A549 (cell line): Measurements from ENCODE around the gene NHLRC2. TPM values are rescaled to one million over a fixed set of nuclear protein-coding genes. Genes with fewer than 3 reads are reported as not detected.

Experiments used
- ATAC-seq, 2 experiments: fragments of 200-7000 bp in 1 of 2; fragments of >200 bp in 1 of 2; cut with Nextera tagmentation in 1 of 2; cut with Tn5 transposase in 1 of 2; 3 replicates each; pipeline versions ENCODE4 v1.8.0 to v1.9.1; 2018 to 2020; ENCODE audit warnings: mild to moderate bottlenecking in 1 of 2, moderate library complexity in 1 of 2
- CTCF ChIA-PET: fragments of 300-600 bp; sonication (Branson Sonifier 250); formaldehyde crosslinking; extraction: SDS; loops from one replicate; lab custom pipeline; 2021; ENCODE audit warnings: antibody characterized with exemption, inconsistent platforms; lab: Yijun Ruan, JAX
- POLR2A ChIA-PET: fragments of 350-600 bp; formaldehyde crosslinking; extraction: SDS; loops from one replicate; lab custom pipeline; 2021; ENCODE audit warnings: antibody characterized with exemption, inconsistent platforms; lab: Yijun Ruan, JAX
- DNase-seq, 2 experiments: peaks; one replicate each; pipeline versions ENCODE4 v3.0.0 to v3.0.0-alpha.2; 2011 to 2016; ENCODE audit warnings: low read depth in 1 of 2, low spot score in 1 of 2
- FAIRE-seq: peaks from 2 replicates; lab custom pipeline; 2011; peaks lifted over from hg19 to GRCh38; lab: Jason Lieb, UNC
- H3K27ac ChIP-seq, 2 experiments: fragments of >200 bp; sonication (Bioruptor Twin); formaldehyde crosslinking; 3 replicates each; pipeline ENCODE4 v1.5.1; 2016 to 2017
- H3K4me1 ChIP-seq: fragments of >200 bp; sonication (Bioruptor Twin); formaldehyde crosslinking; 3 replicates; pipeline ENCODE4 v1.6.1; 2016
- H3K4me2 ChIP-seq: fragments of >200 bp; sonication (Bioruptor Twin); formaldehyde crosslinking; 3 replicates; pipeline ENCODE4 v1.6.1; 2016
- H3K4me3 ChIP-seq: fragments of >200 bp; sonication (Bioruptor Twin); formaldehyde crosslinking; 3 replicates; pipeline ENCODE4 v1.5.1; 2016
- H3K9me3 ChIP-seq: fragments of >200 bp; sonication (Bioruptor Twin); formaldehyde crosslinking; 3 replicates; pipeline ENCODE4 v1.6.1; 2016
- ATOH8 ChIP-seq: fragments of 250-450 bp; sonication (Bioruptor Pico); IDR thresholded peaks from 2 replicates; pipeline ENCODE4 v1.5.0; 2020; ENCODE audit warnings: low read depth, mild to moderate bottlenecking, moderate library complexity
- E2F6 ChIP-seq: IDR thresholded peaks from 2 replicates; pipeline ENCODE4 v1.6.1; 2012; ENCODE audit warnings: low read depth, borderline replicate concordance
- ELK1 ChIP-seq: fragments of 150-350 bp; IDR thresholded peaks from 2 replicates; pipeline ENCODE4 v1.6.1; 2014; ENCODE audit warnings: low read depth, mild to moderate bottlenecking, low read length
- ESRRA ChIP-seq: fragments of 150-350 bp; IDR thresholded peaks from 2 replicates; pipeline ENCODE4 v1.6.1; 2014; ENCODE audit warnings: mild to moderate bottlenecking, low read length, borderline replicate concordance
- FOSB ChIP-seq: fragments of 250-450 bp; sonication (Bioruptor Pico); IDR thresholded peaks from 2 replicates; pipeline ENCODE4 v1.5.0; 2020; ENCODE audit warnings: mild to moderate bottlenecking, moderate library complexity
- FOXS1 ChIP-seq: fragments of 250-450 bp; sonication (Bioruptor Pico); IDR thresholded peaks from 2 replicates; pipeline ENCODE4 v1.5.0; 2020; ENCODE audit warnings: mild to moderate bottlenecking, moderate library complexity
- HES2 ChIP-seq: fragments of >200 bp; sonication (Bioruptor Twin); formaldehyde crosslinking; IDR thresholded peaks from 2 replicates; pipeline ENCODE4 v1.6.1; 2016
- HEYL ChIP-seq: fragments of 250-450 bp; sonication (Bioruptor Pico); IDR thresholded peaks from 2 replicates; pipeline ENCODE4 v1.8.0; 2021; ENCODE audit warnings: mild to moderate bottlenecking, moderate library complexity
- HMGXB4 ChIP-seq: fragments of 250-450 bp; sonication (Bioruptor Pico); IDR thresholded peaks from 2 replicates; pipeline ENCODE4 v1.5.0; 2021; ENCODE audit warnings: mild to moderate bottlenecking, moderate library complexity, borderline replicate concordance
- HOXA7 ChIP-seq: fragments of 250-450 bp; sonication (Bioruptor Pico); IDR thresholded peaks from 2 replicates; pipeline ENCODE4 v1.5.0; 2020; ENCODE audit warnings: mild to moderate bottlenecking, moderate library complexity
- JUNB ChIP-seq: fragments of >200 bp; sonication (Bioruptor Twin); formaldehyde crosslinking; IDR thresholded peaks from 2 replicates; pipeline ENCODE4 v1.6.1; 2016
- KDM1A ChIP-seq: fragments of 200-600 bp; sonication (generic); IDR thresholded peaks from 2 replicates; pipeline ENCODE4 v1.6.1; 2016; ENCODE audit warnings: low read depth, mild to moderate bottlenecking
- MAX ChIP-seq: IDR thresholded peaks from 2 replicates; pipeline ENCODE4 v1.6.1; 2012
- MYC ChIP-seq: IDR thresholded peaks from 2 replicates; pipeline ENCODE4 v1.6.1; 2012; ENCODE audit warnings: mild to moderate bottlenecking, inconsistent platforms, low read length, improper control_type of control experiment, borderline replicate concordance
- PBX3 ChIP-seq: IDR thresholded peaks from 2 replicates; pipeline ENCODE4 v1.6.1; 2012
- RAD21 ChIP-seq, 2 experiments: fragments of >200 bp in 1 of 2; sonication (Bioruptor Twin) in 1 of 2; formaldehyde crosslinking in 1 of 2; IDR thresholded peaks in 1 of 2; conservative IDR thresholded peaks in 1 of 2; 2 replicates in 1 of 2; 3 replicates in 1 of 2; pipeline ENCODE4 v1.6.1; 2012 to 2018; ENCODE audit warnings: inconsistent platforms in 1 of 2
- SREBF2 ChIP-seq: fragments of 450-650 bp; IDR thresholded peaks from 2 replicates; pipeline ENCODE4 v1.6.1; 2014; ENCODE audit warnings: mild to moderate bottlenecking, moderate library complexity
- TFCP2L1 ChIP-seq: fragments of 250-450 bp; sonication (Bioruptor Pico); IDR thresholded peaks from 2 replicates; pipeline ENCODE4 v1.5.0; 2021; ENCODE audit warnings: mild to moderate bottlenecking
- ZFP36 ChIP-seq: fragments of 450-650 bp; IDR thresholded peaks from 2 replicates; pipeline ENCODE4 v1.6.1; 2014; ENCODE audit warnings: borderline replicate concordance; ENCODE audit not compliant: partially characterized antibody
- ZSCAN20 ChIP-seq: fragments of 250-450 bp; sonication (Bioruptor Pico); IDR thresholded peaks from 2 replicates; pipeline ENCODE4 v1.8.0; 2022; ENCODE audit warnings: mild to moderate bottlenecking, moderate library complexity
- WGBS: methylation state at CpG from one replicate; pipeline ENCODE4 v1.1.6; 2017; ENCODE audit errors: missing lambda C conversion rate; 5-methylcytosine and 5-hydroxymethylcytosine counted together
- polyA plus RNA-seq, 4 experiments: library from polyadenylated mRNA; depleted of rRNA in 3 of 4; stranded (reverse); fragments of >200 nt; fragmentation: RNase III in 1 of 4; extraction: RNeasy Plus Mini Kit Qiagen cat#74134 plus additional on column Dnase treatment in 1 of 4; gene quantifications; 2 replicates in 3 of 4; 3 replicates in 1 of 4; pipeline ENCODE4 v1.2.3, GENCODE V29; 2011 to 2017

NHLRC2 gene
- polyA plus RNA-seq, 2 of the 4 experiments (the other 2 are of a cell fraction), result 4.9 to 17.3 TPM

- ATAC-seq, result no peak
- DNase-seq, result no peak
- peaks cover 14% of the 10 kb centered on the region; the same call in 2 of the 3 replicates for H3K4me1 ChIP-seq
- WGBS, result 87% methylated on average over 6 of the region's 6 CpGs
- no peak for TF ChIP-seq MYC
- TF ChIP-seq MAX, result no peak
- TF ChIP-seq ELK1, result no peak
- no peak for TF ChIP-seq HMGXB4
- TF ChIP-seq ESRRA, result no peak
- TF ChIP-seq HES2, result no peak
- TF ChIP-seq, all 56 proteins: peak for 0
- ChIA-PET POLR2A (no interaction called here), CTCF (interaction anchor here (1.1 kb wide), 1 partner anchor 22 kb away, joined by 3 read pairs; no protein-coding TSS in a partner anchor)
- Histone ChIP-seq H3K4me3 (no peak overlapping the region), H3K9me3 (no peaks in the 10 kb centered on the region), H3K27ac (no peak overlapping the region), H3K4me2 (no peak overlapping the region)
- FAIRE-seq, result no peak
Observed at GRCh38 chr10:113897693-113898618, 43.5 kb downstream of the NHLRC2 start.

GRCh38 chr10:113899952-113900598, 45.6 kb downstream of the NHLRC2 start:
- no peak for ATAC-seq
- no peak overlapping the region for H3K4me2 ChIP-seq
- POLR2A ChIA-PET, result no interaction called here
- H3K27ac ChIP-seq, result no peak overlapping the region
- H3K4me1 ChIP-seq, result peaks cover 8% of the 10 kb centered on the region; the same call in 2 of the 3 replicates
- DNase-seq, result no peak
- H3K4me3 ChIP-seq, result no peak overlapping the region
- no peak for FAIRE-seq
- 96% methylated on average over 2 of the region's 2 CpGs for WGBS
- no peaks in the 10 kb centered on the region for H3K9me3 ChIP-seq
- CTCF ChIA-PET, result interaction anchor here (0.6 to 1.0 kb wide), 2 partner anchors 9 to 340 kb away, joined by 3 read pairs; no protein-coding TSS in a partner anchor
- TF ChIP-seq RAD21 (conservative IDR thresholded peaks at IDR 0.05 in 1 of 2, IDR thresholded peaks at IDR 0.05 in 1 of 2) (no peak), ZFP36 (peak; percentile 14)

- Histone ChIP-seq H3K4me3 (no peak overlapping the region), H3K27ac (no peak overlapping the region), H3K4me1 (peaks cover 7% of the 10 kb centered on the region; the same call in 2 of the 3 replicates), H3K4me2 (no peak overlapping the region), H3K9me3 (no peaks in the 10 kb centered on the region)
- 91% methylated on average over 1 of the region's 1 CpG for WGBS
- ChIA-PET POLR2A (no interaction called here), CTCF (no interaction called here)
- FAIRE-seq, result no peak
- no peak for DNase-seq
- no peak for TF ChIP-seq FOXS1 (CRISPR knock-in tag)
- no peak for TF ChIP-seq TFCP2L1 (CRISPR knock-in tag)
- TF ChIP-seq HEYL (CRISPR knock-in tag), result no peak
- TF ChIP-seq ZSCAN20, result no peak
- TF ChIP-seq PBX3, result no peak
- TF ChIP-seq SREBF2, result no peak
- no peak for TF ChIP-seq FOSB (CRISPR knock-in tag)
- no peak for TF ChIP-seq E2F6
- no peak for TF ChIP-seq HOXA7 (CRISPR knock-in tag)
- TF ChIP-seq ATOH8 (CRISPR knock-in tag), result no peak
- no peak for TF ChIP-seq RAD21 (conservative IDR thresholded peaks at IDR 0.05 in 1 of 2, IDR thresholded peaks at IDR 0.05 in 1 of 2)
- no peak for TF ChIP-seq JUNB
- TF ChIP-seq KDM1A, result no peak
- no peak for ATAC-seq
Observed at GRCh38 chr10:113905756-113906155, 51.3 kb downstream of the NHLRC2 start.
